Stimulated activated CD4-positive, alpha-beta T cell treated with anti-CD3 and anti-CD28 coated beads, Interleukin-2, amount 100 ng/mL, for 24 hours (primary cell): ENCODE results near the gene KRTAP19-1.

Experiments used
- DNase-seq, 2 donors: peaks; one replicate each; pipeline ENCODE4 v3.0.0-alpha.2; 2020

The KRTAP19-1 gene

GRCh38 chr21:30480145-30480544, at the start of gene KRTAP19-1:
Gene KRTAP19-1 (minus strand): TSS chr21:30480367. CDS start chr21:30480317, 50 bp downstream.
- no peak for DNase-seq

GRCh38 chr21:30518876-30519275, 38.7 kb upstream of the KRTAP19-1 start:
- no peak for DNase-seq

GRCh38 chr21:30515681-30516080, 35.5 kb upstream of the KRTAP19-1 start:
- DNase-seq, result no peak

- peak in 1 of 2 donors; percentile 3 for DNase-seq
These were observed 25.5 kb upstream of the KRTAP19-1 start for GRCh38 chr21:30505621-30506205.

DNA sequence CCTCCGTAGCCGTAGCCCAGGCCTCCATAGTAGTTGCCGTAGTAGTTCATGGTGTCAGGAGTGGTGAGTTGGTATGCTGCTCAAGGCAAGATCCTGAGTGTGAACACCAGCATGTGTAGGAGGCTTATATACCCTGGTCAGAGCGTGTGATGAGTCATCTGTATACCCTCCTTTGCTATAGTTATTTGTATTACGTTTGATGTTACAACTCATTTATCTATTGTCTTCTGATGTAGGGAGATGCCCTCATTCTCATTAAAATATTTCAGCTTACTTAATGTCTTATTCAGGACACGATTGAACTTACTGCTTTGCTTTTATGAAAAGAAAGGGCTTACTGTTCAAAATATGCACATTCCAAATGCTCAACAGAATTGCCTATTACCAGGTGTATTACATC, 21.9 kb upstream of the KRTAP19-1 start, which contains the start of gene KRTAP19-5:
KRTAP19-5 (minus strand) TSS at position 101 of the 400 bp plus-strand sequence; CDS start at position 50, 51 bp downstream.
- DNase-seq, result no peak

DNA sequence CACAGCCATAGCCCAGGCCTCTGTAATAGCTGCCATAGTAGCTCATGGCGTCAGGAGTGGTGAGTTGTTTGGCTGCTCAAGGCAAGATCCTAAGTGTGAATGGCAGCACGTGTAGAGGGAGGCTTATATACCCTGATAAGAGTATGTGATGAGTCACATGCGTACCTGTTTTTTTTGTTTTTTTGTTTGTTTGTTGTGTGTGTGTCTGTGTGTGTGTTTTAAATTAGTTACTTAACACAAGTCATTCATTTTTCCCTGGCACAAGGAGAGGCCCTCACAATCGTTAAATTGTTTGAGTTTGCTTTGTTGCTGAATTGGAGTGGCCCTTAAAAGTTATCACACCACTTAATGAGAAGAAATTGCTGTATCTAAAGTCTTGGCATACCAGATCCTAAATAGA, 16.9 kb upstream of the KRTAP19-1 start, which contains the start of gene KRTAP19-4:
KRTAP19-4 (minus strand) TSS at position 101 of the 400 bp plus-strand sequence; CDS start at position 46, 55 bp downstream.
- no peak for DNase-seq

GRCh38 chr21:30491963-30492428, 11.8 kb upstream of the KRTAP19-1 start, which contains the start of gene KRTAP19-3:
Gene KRTAP19-3 (minus strand): TSS chr21:30492013. CDS start chr21:30491957, 56 bp downstream.
- DNase-seq, result no peak

DNA sequence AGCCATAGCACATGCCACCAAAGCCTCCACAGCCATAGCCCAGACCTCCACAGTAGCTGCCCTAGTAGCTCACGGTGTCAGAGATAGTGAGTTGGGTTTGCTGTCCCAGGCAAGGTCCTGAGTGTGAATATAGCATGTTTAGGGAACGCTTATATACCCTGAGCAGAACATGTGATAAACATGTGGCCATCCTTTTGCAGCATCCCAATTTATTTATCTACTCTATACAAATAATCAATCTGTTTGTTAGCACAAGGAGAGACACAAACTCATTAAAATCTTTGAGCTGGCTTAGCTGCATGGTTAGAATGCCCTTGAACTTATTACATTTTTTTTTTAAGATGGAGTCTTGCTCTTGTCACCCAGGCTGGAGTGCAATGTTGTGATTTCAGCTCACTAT, 7.2 kb upstream of the KRTAP19-1 start, which contains the start of gene KRTAP19-2:
KRTAP19-2 (minus strand) TSS at position 101 of the 400 bp plus-strand sequence; CDS start at position 13, 88 bp downstream.
- no peak for DNase-seq

DNA sequence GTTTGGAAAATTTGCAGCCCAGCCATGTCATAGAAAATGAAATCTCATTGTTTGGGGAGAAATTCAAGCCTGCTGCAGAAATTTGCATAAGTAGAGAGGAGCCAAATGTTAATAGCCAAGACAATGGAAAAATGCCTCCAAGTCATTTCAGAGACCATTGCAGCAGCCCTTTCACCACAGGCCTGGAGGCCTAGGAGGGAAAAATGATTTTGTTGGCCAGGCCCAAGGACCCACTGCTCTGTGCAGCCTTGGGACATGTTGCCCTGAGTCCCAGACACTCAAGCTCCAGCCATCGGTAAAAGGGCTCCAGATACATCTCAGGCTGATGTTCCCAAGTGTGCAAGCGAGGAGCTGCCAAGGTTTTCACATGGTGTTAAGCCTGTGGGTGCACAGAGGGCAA, 6.0 kb upstream of the KRTAP19-1 start:
- no peak for DNase-seq

DNA sequence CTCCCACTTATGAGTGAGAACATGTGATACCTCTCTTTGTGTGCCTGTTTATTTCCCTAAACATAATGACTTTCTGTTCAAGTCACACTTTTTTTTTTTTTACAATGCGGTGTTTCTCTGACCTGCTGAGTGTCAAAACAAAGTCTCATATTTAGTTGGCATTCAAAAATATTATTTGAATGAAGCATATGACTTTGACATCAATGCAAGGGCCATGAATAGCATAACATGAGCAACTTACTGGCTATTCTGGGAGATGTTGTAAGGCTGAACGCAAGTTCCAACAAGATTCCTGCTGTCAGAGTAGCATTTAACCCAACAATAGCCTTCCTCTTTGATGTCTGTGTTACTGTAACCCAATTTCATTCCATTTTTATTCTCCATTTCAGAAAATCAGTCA, 2.0 kb upstream of the KRTAP19-1 start:
- no peak for DNase-seq

- no peak for DNase-seq
These were observed 908 bp downstream of the KRTAP19-1 start for GRCh38 chr21:30479259-30479658.

GRCh38 chr21:30478004-30478403, 2.2 kb downstream of the KRTAP19-1 start:
- DNase-seq, result no peak

DNA sequence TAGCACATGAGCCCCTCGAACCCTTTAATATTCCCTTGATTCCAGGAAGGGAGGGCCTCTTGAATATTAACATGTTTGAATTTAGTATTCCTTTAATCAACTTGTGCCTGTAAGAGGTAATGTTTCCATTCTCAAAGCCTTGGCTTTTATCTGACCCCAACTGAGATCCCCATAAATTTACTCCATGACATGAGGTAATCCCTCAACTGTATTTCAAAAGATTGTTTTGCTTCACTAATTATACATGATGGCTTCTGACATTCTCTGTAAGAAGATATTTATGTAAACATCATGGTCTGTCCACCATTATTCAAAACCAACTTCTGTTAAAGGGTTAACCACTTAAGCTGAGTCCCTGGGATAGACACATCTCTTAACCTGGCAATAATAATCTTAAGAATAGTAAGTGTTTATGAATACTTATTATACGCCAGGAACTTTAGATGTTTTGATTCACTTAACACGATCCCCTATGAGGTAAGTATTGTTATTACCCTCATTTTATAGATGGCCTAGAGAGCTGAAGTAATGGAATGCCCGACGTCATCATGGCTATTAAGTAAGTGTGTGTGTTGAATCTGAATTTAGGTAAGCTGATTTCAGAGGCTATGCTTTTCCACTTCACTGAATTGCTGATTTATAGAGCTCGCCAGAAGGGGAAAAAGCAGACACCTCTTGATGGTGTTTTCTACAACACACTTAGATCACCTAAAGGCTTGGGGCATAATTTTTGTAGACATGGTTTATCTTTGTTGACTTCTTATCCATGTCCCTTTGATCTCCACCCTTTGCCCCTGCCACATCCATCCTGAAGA, 11.1 kb downstream of the KRTAP19-1 start:
- no peak for DNase-seq

GRCh38 chr21:30463713-30464112, 16.5 kb downstream of the KRTAP19-1 start:
- DNase-seq, result no peak

DNA sequence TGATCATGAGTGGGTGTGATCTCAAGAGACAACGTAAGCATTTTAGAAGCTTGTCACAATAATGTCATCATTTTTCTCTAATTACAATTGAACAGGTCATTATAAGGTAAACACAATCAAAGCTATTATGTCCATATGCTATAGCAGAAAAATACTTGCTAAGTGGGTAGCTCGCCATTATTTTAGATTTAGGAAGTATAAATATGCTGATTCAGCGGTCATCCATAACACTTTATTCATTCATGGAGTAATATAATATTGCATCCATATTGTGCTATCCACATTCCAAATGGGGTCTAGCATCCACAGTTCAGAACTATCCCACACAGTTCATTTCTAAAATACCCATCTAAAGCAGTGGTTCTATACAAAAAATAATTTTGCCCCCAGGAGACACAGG, 31.7 kb downstream of the KRTAP19-1 start:
- no peak for DNase-seq

DNA sequence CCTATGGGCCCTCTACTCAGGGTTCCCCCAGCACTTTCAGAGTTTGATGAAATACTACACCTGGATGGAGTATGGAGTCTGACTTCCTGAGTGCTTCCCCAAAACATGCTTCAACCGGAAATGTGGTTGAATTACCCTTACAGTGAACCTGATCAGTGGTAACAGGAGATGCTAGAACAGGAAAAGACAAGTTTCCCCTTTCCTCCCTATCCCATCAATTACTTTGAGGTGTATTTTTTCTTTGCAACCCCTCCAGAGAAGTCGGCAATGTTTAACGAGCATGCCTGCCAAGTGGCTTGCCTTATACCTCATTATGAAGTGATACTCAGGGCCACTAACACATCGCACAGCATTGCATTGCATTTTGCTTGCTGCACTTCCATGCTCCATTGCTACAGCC, 33.1 kb downstream of the KRTAP19-1 start:
- no peak for DNase-seq

DNA sequence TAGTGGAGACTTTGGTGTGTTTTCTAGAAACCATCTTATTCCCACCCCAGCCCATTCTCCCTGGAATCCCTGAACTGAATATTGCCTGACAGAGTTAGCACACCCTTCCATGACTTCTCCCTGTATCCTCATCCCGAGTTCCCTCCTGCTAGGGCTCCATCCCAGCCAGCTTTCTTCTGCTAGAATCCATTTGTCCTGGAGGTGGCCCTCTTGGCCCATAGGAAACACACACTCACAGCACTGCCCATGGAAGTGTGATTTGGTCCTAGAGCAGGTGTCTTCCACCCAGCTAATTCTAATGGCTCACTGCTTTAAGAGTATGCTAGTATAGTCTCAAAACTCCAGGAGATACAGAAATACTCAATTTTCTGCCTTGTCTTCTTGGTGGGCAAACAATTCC, 36.0 kb downstream of the KRTAP19-1 start:
- DNase-seq, result no peak

DNA sequence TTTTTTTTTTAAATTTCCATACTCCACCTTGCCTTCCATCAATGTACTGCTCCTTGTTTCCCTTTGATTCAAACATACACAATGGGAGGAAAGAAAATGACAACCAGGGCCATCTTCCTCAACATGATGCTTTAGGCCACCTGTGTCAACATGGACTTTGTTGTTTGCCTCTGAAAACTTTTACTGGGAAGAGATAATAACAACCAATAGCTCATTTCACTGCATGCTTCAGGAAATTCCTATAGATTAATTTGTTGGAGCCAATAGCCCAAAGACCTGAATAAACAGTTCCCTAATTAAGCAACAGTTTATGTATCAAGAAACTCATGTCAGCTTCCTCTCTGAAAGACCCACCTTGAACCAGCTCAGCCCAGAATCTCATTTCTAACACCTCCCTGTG, 36.9 kb downstream of the KRTAP19-1 start:
- DNase-seq, result no peak

- DNase-seq, result no peak
These were observed 40.2 kb downstream of the KRTAP19-1 start, which contains the start of gene KRTAP15-1 for GRCh38 chr21:30439975-30440374. Gene KRTAP15-1 (plus strand): TSS chr21:30440275. CDS start chr21:30440328, 53 bp downstream.

DNA sequence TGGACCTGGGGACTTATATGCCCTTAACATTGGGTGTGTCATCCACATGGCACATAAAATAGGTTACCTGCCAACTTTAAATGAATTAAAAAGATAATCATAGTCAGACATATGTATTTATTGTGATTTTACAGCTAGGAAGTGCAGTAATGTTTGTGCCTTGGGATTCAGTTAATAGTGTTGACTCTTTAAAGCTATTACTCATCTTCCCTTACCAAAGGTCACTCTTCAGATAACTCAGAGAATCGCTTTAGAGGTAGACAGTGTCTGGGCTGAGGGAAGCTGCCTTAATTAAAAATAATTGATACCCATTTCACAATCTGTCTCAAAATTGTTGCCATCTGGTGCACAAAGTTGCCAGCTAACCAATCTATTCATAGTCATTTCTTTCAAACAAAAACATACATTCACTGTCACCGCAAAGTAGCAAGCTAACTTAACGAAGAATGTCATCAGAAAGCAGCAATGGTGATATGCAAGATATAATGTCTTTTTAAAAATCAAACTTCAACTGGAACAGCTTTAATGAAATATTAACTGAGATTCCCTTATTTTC, 43.1 kb downstream of the KRTAP19-1 start:
- DNase-seq, result no peak

DNA sequence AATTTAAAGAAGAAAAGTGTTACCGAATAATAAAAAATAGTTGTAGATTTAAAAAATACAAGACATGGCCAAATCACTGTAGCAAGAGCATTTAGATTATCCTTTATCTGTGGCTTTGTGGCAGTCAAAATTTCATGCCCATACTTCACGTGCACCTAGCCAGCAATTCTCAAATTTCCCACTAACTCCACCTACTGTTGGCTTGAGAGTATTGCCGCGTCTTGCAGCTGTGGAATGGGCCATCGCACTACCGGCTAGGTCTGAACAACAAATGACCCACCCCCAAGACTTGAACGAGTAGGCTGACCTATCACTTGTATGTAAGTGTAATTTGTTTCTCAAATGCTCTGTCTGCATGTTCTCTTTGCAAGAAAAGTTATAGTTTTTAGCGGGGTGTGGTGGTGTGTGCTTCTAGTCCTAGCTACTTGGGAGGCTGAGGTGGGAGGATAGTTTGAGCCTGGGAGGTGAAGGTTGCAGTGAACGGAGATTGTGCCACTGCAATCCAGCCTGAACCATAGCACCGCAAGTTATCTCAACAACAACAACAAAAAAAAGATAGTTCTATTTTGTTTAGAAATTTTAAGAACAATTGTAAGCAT, 46.0 kb downstream of the KRTAP19-1 start:
- DNase-seq, result peak in 1 of 2 donors; percentile 18

- DNase-seq, result no peak
These were observed 50.0 kb downstream of the KRTAP19-1 start, which contains the start of gene KRTAP13-4 for GRCh38 chr21:30430170-30430655. Gene KRTAP13-4 (plus strand): TSS chr21:30430220. CDS start chr21:30430276, 56 bp downstream.
